ENCODE measurements around the gene GABRG3. TPM values are rescaled to one million over a fixed set of nuclear protein-coding genes. Genes with fewer than 3 reads are reported as not detected.

The GABRG3 gene
- total and polyA plus RNA-seq, 2 donors (not counting 3 experiments of a cell fraction or from before 2014, with no cell fraction given): not detected

DNA sequence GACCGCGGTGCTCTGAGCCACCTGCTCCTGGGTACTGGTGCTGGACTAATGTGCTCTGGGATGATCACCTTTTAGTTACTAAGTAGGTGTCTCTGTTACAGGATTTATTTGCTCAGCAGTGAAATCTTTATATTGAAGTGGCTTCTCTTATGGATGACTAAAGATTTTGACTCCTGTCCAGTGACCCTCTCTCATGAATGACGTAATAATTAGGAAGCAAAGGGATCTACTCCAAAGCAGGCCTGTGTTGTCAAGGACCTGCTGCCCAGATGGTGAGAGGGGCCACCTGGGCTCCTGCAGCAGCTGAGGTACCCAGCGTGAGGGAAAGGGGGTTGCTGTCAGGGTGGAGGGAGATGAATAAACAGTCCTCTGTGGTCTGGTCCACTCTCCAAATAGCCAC lies 263.6 kb downstream of the GABRG3 start:
- TF ChIP-seq, protein P1, sequence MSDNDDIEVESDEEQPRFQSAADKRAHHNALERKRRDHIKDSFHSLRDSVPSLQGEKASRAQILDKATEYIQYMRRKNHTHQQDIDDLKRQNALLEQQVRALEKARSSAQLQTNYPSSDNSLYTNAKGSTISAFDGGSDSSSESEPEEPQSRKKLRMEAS (IDR thresholded peaks at IDR 0.05; ENCODE audit: insufficient read depth, insufficient read length): no peak
- no peak for TF ChIP-seq MYC (IDR thresholded peaks at IDR 0.05; ENCODE audit: low read depth, low read length)
- no peak for TF ChIP-seq JUN (IDR thresholded peaks at IDR 0.05; ENCODE audit: borderline replicate concordance, insufficient read depth, insufficient read length, low read depth)
- TF ChIP-seq FOS (IDR thresholded peaks at IDR 0.05; ENCODE audit: borderline replicate concordance, insufficient read depth, low read length): no peak
- TF ChIP-seq POLR2A (IDR thresholded peaks at IDR 0.05; ENCODE audit: low read depth, low read length): no peak
- no peak for TF ChIP-seq CTCF (IDR thresholded peaks at IDR 0.05; ENCODE audit: extremely low read depth in 1 of 2, insufficient read depth in 1 of 2, low read depth in 1 of 2, low read length in 2 of 2)
- no peak for TF ChIP-seq EZH2 (IDR thresholded peaks at IDR 0.05; ENCODE audit: borderline replicate concordance, low read depth, low read length, severe bottlenecking)
- no peak for TF ChIP-seq POLR2AphosphoS5 (IDR thresholded peaks at IDR 0.05; ENCODE audit: insufficient read depth, low read depth, low read length)
- no peak for TF ChIP-seq GATA2 (IDR thresholded peaks at IDR 0.05; ENCODE audit: insufficient read depth, insufficient read length, low read depth, low read length)
- no peaks in the 10 kb centered on the region for H3K9me1 ChIP-seq (replicated peaks; ENCODE audit: control insufficient read depth, extremely low read depth, insufficient read depth, low read length)
- H3K27ac ChIP-seq (ENCODE audit: insufficient read depth, low read depth, low read length): no peak overlapping the region
- DNase-seq (ENCODE audit: low read depth, low spot score) (no peak), FAIRE-seq (no peak)
- BruUV-seq (replicated peaks): no TSS peak
- no peak overlapping the region for H3K4me2 ChIP-seq (ENCODE audit: insufficient read depth, low read length)
- ChIA-PET POLR2A (no interaction called here), CTCF (no interaction called here)
- H3K9me3 ChIP-seq (replicated peaks; ENCODE audit: control insufficient read depth, insufficient read depth, low read length): no peaks in the 10 kb centered on the region
- H3K4me1 ChIP-seq (ENCODE audit: control insufficient read depth, extremely low read depth, insufficient read depth, low read length): no peaks in the 10 kb centered on the region
- H3K27me3 ChIP-seq (ENCODE audit: control insufficient read depth in 2 of 2, insufficient read depth in 2 of 2, low read length in 2 of 2): no peaks in the 10 kb centered on the region
- no peaks in the 10 kb centered on the region for H3K79me2 ChIP-seq (ENCODE audit: control insufficient read depth, insufficient read depth, low read length)
- intact Hi-C loops (cut with micrococcal nuclease): no loop called here
- H3K9ac ChIP-seq (replicated peaks; ENCODE audit: extremely low read depth, insufficient read depth, low read length): no peak overlapping the region
- H2AFZ ChIP-seq (ENCODE audit: low read depth, low read length): no peak overlapping the region
- H3K36me3 ChIP-seq (ENCODE audit: control insufficient read depth in 2 of 2, extremely low read depth in 1 of 2, insufficient read depth in 2 of 2, low read length in 2 of 2): no peaks in the 10 kb centered on the region
- dilution Hi-C loops (cut with MboI; ENCODE audit: extremely low pct_ligation_motif_present, low sequenced_read_pairs): no loop called here
- no peaks in the 10 kb centered on the region for H4K20me1 ChIP-seq (replicated peaks; ENCODE audit: control insufficient read depth, extremely low read depth, insufficient read depth, low read length)
- no peak overlapping the region for H3K4me3 ChIP-seq (replicated peaks in 1 of 3; ENCODE audit: insufficient read depth in 1 of 3, low read depth in 1 of 3, low read length in 3 of 3)

All from endothelial cell of umbilical vein (primary cell).